ENCODE results near the gene SDF2L1. TPM values are rescaled to one million over a fixed set of nuclear protein-coding genes. Genes with fewer than 3 reads are reported as not detected.
A peak's percentile ranks its signal among the peaks of the same experiment; 100 is the strongest.

SDF2L1 gene
- total RNA-seq, 1 donor from 2014 or later: 4.3 TPM

DNA sequence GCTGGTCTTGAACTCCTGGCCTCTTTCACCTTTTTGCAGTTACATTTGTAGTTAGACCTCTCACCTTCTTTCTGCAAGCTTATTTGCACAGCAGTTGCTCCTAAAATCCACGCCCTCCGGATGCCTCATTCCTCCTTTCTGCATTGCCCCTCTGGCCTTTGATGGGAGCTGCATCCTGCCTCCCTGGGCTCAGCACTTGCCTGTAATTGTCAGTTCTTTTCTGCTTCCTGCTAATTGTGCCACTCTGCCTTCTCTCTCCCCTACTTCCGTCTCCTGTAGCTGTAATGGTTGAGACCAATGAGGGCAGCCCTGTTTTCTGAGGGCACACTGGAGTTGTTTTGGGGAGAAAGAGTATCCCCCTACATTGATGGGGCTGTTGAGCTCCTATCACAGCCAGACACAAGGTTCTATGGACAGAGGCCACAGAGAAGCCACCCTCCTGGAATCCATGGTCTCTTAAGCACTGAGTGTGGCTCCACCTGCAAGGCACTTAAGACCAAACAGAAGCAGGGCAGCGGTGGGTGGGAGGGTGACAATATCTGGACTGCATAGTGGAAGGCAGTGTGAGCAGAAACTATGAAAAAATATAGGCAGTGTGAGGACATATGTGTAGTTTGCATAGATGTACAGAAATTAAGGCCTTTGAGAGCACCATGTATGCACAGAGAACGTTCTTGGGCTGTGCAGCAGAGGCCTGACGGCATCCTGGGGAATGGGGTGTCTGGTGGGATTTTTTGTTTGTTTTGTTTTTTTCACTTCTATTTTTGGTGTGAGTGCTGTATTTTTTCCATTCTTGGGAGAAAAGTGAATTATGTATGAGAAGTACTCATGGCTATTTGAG lies 42.8 kb upstream of the SDF2L1 start:
- H3K9ac ChIP-seq: no peak overlapping the region
- no peak for DNase-seq (ENCODE audit: low spot score)

DNA sequence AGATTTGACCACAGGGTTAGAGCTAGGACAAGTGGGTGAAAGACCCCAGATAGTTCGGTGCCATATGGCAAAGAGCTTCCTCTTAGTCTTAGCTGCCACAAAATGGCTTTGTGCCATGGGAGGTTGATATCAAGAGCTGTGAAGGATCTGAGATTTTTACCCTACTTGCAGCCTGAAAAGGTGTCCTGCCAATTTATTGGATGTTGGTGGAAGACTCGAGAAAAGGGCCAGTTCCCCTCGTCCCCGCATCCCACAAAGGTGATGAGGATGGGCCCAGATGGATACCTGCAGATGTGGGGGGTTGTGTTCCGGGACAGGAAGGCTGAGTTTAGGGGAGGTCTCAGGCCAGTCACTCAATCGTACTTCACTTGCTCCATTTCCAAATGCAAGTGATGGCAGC lies 39.5 kb upstream of the SDF2L1 start:
- peaks cover 12% of the 10 kb centered on the region for H3K4me1 Mint-ChIP-seq
- H4K20me1 ChIP-seq (ENCODE audit: low read depth): peaks cover 97% of the 10 kb centered on the region

More for the DNA sequence above, 42.8 kb upstream of the SDF2L1 start:
- Histone ChIP-seq H3K79me2 (ENCODE audit: low read depth) (peaks cover 100% of the 10 kb centered on the region), H3K4me1 (no peaks in the 10 kb centered on the region), H3K4me3 (no peak overlapping the region), H3K27me3 (no peaks in the 10 kb centered on the region), H3K4me2 (no peak overlapping the region), H3F3A (ENCODE audit: low read depth) (no peaks in the 10 kb centered on the region), H3K27ac (peak overlapping the region; percentile 46), H3K36me3 (peaks cover 3% of the 10 kb centered on the region), H4K20me1 (ENCODE audit: low read depth) (peaks cover 97% of the 10 kb centered on the region), H3K9me3 (ENCODE audit: low read depth) (no peaks in the 10 kb centered on the region), H2AFZ (replicated peaks) (no peak overlapping the region)
- H3K27me3 Mint-ChIP-seq (ENCODE audit: insufficient read depth, low read depth): peaks cover 4% of the 10 kb centered on the region
- no peak for TF ChIP-seq EZH2phosphoT487 (IDR thresholded peaks at IDR 0.05)
- peaks cover 26% of the 10 kb centered on the region for H3K36me3 Mint-ChIP-seq
- peaks cover 12% of the 10 kb centered on the region for H3K4me1 Mint-ChIP-seq
- no peaks in the 10 kb centered on the region for H3K9me3 Mint-ChIP-seq
- no peak overlapping the region for H3K27ac Mint-ChIP-seq
- no peak overlapping the region for H3K4me3 Mint-ChIP-seq

GRCh38 chr22:21603973-21604372 lies 38.1 kb upstream of the SDF2L1 start:
- no peaks in the 10 kb centered on the region for H3K27me3 ChIP-seq
- no peaks in the 10 kb centered on the region for H3K4me1 ChIP-seq
- H3K36me3 Mint-ChIP-seq: peaks cover 16% of the 10 kb centered on the region
- H3K9ac ChIP-seq: no peak overlapping the region
- peaks cover 11% of the 10 kb centered on the region for H3K4me1 Mint-ChIP-seq
- no peak overlapping the region for H3K27ac Mint-ChIP-seq
- H3K4me2 ChIP-seq: no peak overlapping the region
- no peaks in the 10 kb centered on the region for H3K9me3 Mint-ChIP-seq
- H3K79me2 ChIP-seq (ENCODE audit: low read depth): peaks cover 100% of the 10 kb centered on the region
- no peaks in the 10 kb centered on the region for H3K36me3 ChIP-seq
- H3K27ac ChIP-seq: no peak overlapping the region
- no peak overlapping the region for H3K4me3 ChIP-seq
- H3F3A ChIP-seq (ENCODE audit: low read depth): no peaks in the 10 kb centered on the region
- no peaks in the 10 kb centered on the region for H3K9me3 ChIP-seq (ENCODE audit: low read depth)
- TF ChIP-seq EZH2phosphoT487 (IDR thresholded peaks at IDR 0.05): no peak
- no peak for TF ChIP-seq EZH2 (IDR thresholded peaks at IDR 0.05)
- TF ChIP-seq, protein P1, sequence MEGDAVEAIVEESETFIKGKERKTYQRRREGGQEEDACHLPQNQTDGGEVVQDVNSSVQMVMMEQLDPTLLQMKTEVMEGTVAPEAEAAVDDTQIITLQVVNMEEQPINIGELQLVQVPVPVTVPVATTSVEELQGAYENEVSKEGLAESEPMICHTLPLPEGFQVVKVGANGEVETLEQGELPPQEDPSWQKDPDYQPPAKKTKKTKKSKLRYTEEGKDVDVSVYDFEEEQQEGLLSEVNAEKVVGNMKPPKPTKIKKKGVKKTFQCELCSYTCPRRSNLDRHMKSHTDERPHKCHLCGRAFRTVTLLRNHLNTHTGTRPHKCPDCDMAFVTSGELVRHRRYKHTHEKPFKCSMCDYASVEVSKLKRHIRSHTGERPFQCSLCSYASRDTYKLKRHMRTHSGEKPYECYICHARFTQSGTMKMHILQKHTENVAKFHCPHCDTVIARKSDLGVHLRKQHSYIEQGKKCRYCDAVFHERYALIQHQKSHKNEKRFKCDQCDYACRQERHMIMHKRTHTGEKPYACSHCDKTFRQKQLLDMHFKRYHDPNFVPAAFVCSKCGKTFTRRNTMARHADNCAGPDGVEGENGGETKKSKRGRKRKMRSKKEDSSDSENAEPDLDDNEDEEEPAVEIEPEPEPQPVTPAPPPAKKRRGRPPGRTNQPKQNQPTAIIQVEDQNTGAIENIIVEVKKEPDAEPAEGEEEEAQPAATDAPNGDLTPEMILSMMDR (IDR thresholded peaks at IDR 0.05): no peak
- H3K4me3 Mint-ChIP-seq: no peak overlapping the region
- no peak for DNase-seq (ENCODE audit: low spot score)
- no peak overlapping the region for H2AFZ ChIP-seq (replicated peaks)
- H4K20me1 ChIP-seq (ENCODE audit: low read depth): peaks cover 96% of the 10 kb centered on the region
- H3K27me3 Mint-ChIP-seq (ENCODE audit: insufficient read depth, low read depth): peaks cover 2% of the 10 kb centered on the region

More for the DNA sequence above, 39.5 kb upstream of the SDF2L1 start:
- no peaks in the 10 kb centered on the region for H3K36me3 ChIP-seq
- no peak for TF ChIP-seq EZH2phosphoT487 (IDR thresholded peaks at IDR 0.05)
- TF ChIP-seq EZH2 (IDR thresholded peaks at IDR 0.05): no peak
- TF ChIP-seq, protein P1 (IDR thresholded peaks at IDR 0.05): no peak
- Mint-ChIP-seq H3K36me3 (peaks cover 11% of the 10 kb centered on the region), H3K4me3 (no peak overlapping the region), H3K27ac (no peak overlapping the region), H3K27me3 (ENCODE audit: insufficient read depth, low read depth) (peaks cover 2% of the 10 kb centered on the region), H3K9me3 (no peaks in the 10 kb centered on the region)
- no peaks in the 10 kb centered on the region for H3K27me3 ChIP-seq
- H2AFZ ChIP-seq (replicated peaks): no peak overlapping the region
- no peak overlapping the region for H3K27ac ChIP-seq
- no peak overlapping the region for H3K9ac ChIP-seq
- peaks cover 100% of the 10 kb centered on the region for H3K79me2 ChIP-seq (ENCODE audit: low read depth)
- no peaks in the 10 kb centered on the region for H3K4me1 ChIP-seq
- H3F3A ChIP-seq (ENCODE audit: low read depth): no peaks in the 10 kb centered on the region
- DNase-seq (ENCODE audit: low spot score): no peak
- H3K9me3 ChIP-seq (ENCODE audit: low read depth): no peaks in the 10 kb centered on the region
- no peak overlapping the region for H3K4me3 ChIP-seq
- no peak overlapping the region for H3K4me2 ChIP-seq

Measured in neural progenitor cell (in vitro differentiated cells).